C4-2B (cell line): ENCODE measurements around the gene CASZ1.

ENCODE experiments used
- ZFX ChIP-seq: fragments of 450-650 bp; IDR thresholded peaks from 2 replicates; pipeline ENCODE4 v1.6.1; 2017
- TF ChIP-seq, protein P1 (sequence below): fragments of 450-650 bp; conservative IDR thresholded peaks from 2 replicates; pipeline ENCODE4 v1.5.1; 2017; ENCODE audit warnings: mild to moderate bottlenecking

DNA sequence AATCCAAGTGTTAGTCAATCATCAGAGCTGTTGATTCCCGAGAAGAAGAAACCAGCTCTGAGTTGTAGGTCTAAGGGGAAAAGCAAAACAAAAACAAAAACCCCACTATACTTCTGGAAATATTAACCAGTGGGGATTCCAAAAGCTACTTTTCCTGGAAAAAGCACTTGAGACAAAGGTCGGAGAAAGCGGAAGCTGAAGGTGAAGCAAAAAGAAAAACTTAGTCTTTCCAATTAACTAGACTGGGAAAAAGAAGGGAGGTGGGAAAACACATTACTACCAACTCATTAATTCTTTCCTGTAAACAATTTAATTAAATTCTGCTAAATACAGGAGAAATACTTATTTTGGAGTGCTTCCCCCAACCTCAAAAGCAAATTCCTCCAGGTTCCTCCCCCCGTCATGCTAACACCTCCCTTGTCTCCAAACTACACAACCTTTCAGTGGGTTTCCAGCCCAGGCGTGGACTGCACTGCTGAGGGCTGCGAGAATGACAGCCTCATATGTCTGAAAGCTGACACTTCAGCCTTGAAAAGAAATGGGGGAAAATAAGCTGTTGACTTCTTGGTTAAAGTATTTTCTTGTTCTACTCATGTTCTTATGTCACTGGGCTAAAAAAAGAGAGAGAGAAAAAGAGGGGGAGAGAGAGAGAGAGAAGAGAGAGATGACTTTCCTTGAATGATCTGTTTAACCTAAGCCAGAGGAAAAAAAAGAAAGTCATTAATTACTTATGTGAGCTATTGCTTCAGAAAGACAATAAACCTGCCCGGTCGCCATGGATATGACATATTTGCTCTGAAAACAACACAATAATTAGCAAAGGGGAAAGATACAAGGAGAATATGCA is 5.1 kb downstream of the CASZ1 start:
- TF ChIP-seq, protein P1, sequence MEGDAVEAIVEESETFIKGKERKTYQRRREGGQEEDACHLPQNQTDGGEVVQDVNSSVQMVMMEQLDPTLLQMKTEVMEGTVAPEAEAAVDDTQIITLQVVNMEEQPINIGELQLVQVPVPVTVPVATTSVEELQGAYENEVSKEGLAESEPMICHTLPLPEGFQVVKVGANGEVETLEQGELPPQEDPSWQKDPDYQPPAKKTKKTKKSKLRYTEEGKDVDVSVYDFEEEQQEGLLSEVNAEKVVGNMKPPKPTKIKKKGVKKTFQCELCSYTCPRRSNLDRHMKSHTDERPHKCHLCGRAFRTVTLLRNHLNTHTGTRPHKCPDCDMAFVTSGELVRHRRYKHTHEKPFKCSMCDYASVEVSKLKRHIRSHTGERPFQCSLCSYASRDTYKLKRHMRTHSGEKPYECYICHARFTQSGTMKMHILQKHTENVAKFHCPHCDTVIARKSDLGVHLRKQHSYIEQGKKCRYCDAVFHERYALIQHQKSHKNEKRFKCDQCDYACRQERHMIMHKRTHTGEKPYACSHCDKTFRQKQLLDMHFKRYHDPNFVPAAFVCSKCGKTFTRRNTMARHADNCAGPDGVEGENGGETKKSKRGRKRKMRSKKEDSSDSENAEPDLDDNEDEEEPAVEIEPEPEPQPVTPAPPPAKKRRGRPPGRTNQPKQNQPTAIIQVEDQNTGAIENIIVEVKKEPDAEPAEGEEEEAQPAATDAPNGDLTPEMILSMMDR = no peak
- no peak for TF ChIP-seq ZFX
